GM23248 (cell line): ENCODE results near the gene REC8. TPM values are rescaled to one million over a fixed set of nuclear protein-coding genes. Genes with fewer than 3 reads are reported as not detected.

Experiments
- DNase-seq: peaks from one replicate; pipeline ENCODE4 v3.0.0-alpha.2; 2015
- H2AFZ ChIP-seq: fragments of 200-600 bp; sonication (generic); 2 replicates; pipeline ENCODE4 v1.6.1; 2016; ENCODE audit warnings: antibody characterized with exemption
- H3F3A ChIP-seq: fragments of 200-600 bp; sonication (generic); 2 replicates; pipeline ENCODE4 v1.6.1; 2016; ENCODE audit warnings: mild to moderate bottlenecking, antibody characterized with exemption, mixed run types; ENCODE audit not compliant: insufficient read depth
- H3K27ac ChIP-seq: fragments of 200-600 bp; sonication (generic); 2 replicates; pipeline ENCODE4 v1.5.1; 2016; ENCODE audit warnings: mild to moderate bottlenecking
- H3K27me3 ChIP-seq: fragments of 200-600 bp; sonication (generic); replicated peaks from 2 replicates; pipeline ENCODE4 v1.6.1; 2016; ENCODE audit warnings: mild to moderate bottlenecking; ENCODE audit not compliant: insufficient read depth
- H3K36me3 ChIP-seq: fragments of 200-600 bp; sonication (generic); 2 replicates; pipeline ENCODE4 v1.6.1; 2016; ENCODE audit warnings: low read depth, mild to moderate bottlenecking
- H3K4me1 ChIP-seq: fragments of 200-600 bp; sonication (generic); 2 replicates; pipeline ENCODE4 v1.6.1; 2016; ENCODE audit warnings: mild to moderate bottlenecking; ENCODE audit not compliant: insufficient read depth
- H3K4me2 ChIP-seq: fragments of 200-600 bp; sonication (generic); one replicate; pipeline ENCODE4 v1.6.1; 2016; ENCODE audit warnings: mild to moderate bottlenecking; ENCODE audit not compliant: unreplicated experiment
- H3K4me3 ChIP-seq: fragments of 200-600 bp; sonication (generic); 2 replicates; pipeline ENCODE4 v1.5.1; 2016; ENCODE audit warnings: mild to moderate bottlenecking
- H3K79me2 ChIP-seq: fragments of 200-600 bp; sonication (generic); 2 replicates; pipeline ENCODE4 v1.6.1; 2016; ENCODE audit warnings: mild to moderate bottlenecking; ENCODE audit not compliant: insufficient read depth
- H3K9ac ChIP-seq: fragments of 200-600 bp; sonication (generic); 2 replicates; pipeline ENCODE4 v1.6.1; 2016; ENCODE audit warnings: mild to moderate bottlenecking
- H3K9me2 ChIP-seq: fragments of 200-600 bp; sonication (generic); 2 replicates; pipeline ENCODE4 v1.6.1; 2016; ENCODE audit warnings: mixed run types, mild to moderate bottlenecking, moderate library complexity; ENCODE audit not compliant: insufficient read depth
- H3K9me3 ChIP-seq: fragments of 200-600 bp; sonication (generic); one replicate; pipeline ENCODE4 v1.6.1; 2017; ENCODE audit warnings: low read depth
- H4K20me1 ChIP-seq: fragments of 200-600 bp; sonication (generic); 2 replicates; pipeline ENCODE4 v1.6.0; 2016; ENCODE audit not compliant: insufficient read depth
- EZH2 ChIP-seq: fragments of 200-600 bp; sonication (generic); IDR thresholded peaks from 2 replicates; pipeline ENCODE4 v1.6.1; 2018; ENCODE audit warnings: antibody characterized with exemption, mild to moderate bottlenecking; ENCODE audit not compliant: insufficient read depth, poor library complexity, severe bottlenecking
- EZH2phosphoT487 ChIP-seq: fragments of 200-600 bp; sonication (generic); IDR thresholded peaks from 2 replicates; pipeline ENCODE4 v1.6.1; 2018; ENCODE audit warnings: antibody characterized with exemption, moderate library complexity, mild to moderate bottlenecking, low read depth; ENCODE audit not compliant: insufficient read depth
- WGBS, 2 experiments: methylation state at CpG; one replicate each; pipeline ENCODE4 v1.1.6; 2015 to 2017; ENCODE audit warnings: low lambda C conversion rate in 2 of 2, low coverage in 1 of 2; ENCODE audit errors: missing lambda C conversion rate in 2 of 2; 5-methylcytosine and 5-hydroxymethylcytosine counted together
- in situ Hi-C: fragments of 300-500 bp; cut with MboI; formaldehyde crosslinking; loops from 2 replicates; pipeline ENCODE4 v1.15.0; 2020
- polyA plus RNA-seq: library from polyadenylated mRNA; unstranded; fragments of >200 nt; fragmentation: Nextera tagmentation; extraction: Ambion mirVana; gene quantifications from 2 replicates; pipeline ENCODE4 v1.2.1, GENCODE V29; 2016
- total RNA-seq: library from RNA; depleted of rRNA; stranded (reverse); fragments of >200 nt; shearing (Covaris generic); gene quantifications from 2 replicates; pipeline ENCODE4 v1.2.3, GENCODE V29; 2014

The REC8 gene
- total and polyA plus RNA-seq, 2 experiments from 2014 or later: 1.4 to 2.4 TPM

DNA sequence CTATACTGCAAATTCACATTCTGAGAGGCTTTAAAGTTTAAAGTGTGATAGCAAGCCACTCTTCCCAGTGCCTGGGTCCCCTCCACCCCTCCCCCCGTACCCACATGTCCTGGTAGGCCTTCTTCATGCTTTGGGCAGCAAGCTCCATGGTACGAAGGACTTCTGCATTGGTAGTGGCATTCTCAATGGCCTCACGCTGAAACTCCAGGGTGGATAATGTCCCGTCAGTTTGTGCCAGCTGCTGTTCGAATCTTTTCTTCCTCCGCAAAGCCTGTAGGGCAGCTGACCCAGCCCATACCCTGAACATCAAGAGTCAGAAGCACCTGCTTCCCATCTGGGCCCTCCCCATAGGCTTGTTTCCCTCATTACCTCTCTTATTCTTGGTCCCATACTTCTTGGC is 39.4 kb downstream of the REC8 start:
- DNase-seq: no peak
- Histone ChIP-seq H3K9me3 (no peaks in the 10 kb centered on the region), H4K20me1 (no peaks in the 10 kb centered on the region), H3F3A (peaks cover 17% of the 10 kb centered on the region), H2AFZ (no peak overlapping the region), H3K79me2 (peaks cover 10% of the 10 kb centered on the region), H3K27ac (no peak overlapping the region), H3K9ac (no peak overlapping the region), H3K4me1 (peaks cover 9% of the 10 kb centered on the region), H3K27me3 (no peaks in the 10 kb centered on the region), H3K36me3 (peaks cover 8% of the 10 kb centered on the region; the same call in 1 of the 2 replicates), H3K4me2 (no peak overlapping the region), H3K9me2 (no peaks in the 10 kb centered on the region), H3K4me3 (no peak overlapping the region)
- TF ChIP-seq EZH2 (no peak), EZH2phosphoT487 (no peak)
- in situ Hi-C loops: no loop called here
- 92 to 94% methylated on average over 6 of the region's 6 CpGs for WGBS, 2 experiments

DNA sequence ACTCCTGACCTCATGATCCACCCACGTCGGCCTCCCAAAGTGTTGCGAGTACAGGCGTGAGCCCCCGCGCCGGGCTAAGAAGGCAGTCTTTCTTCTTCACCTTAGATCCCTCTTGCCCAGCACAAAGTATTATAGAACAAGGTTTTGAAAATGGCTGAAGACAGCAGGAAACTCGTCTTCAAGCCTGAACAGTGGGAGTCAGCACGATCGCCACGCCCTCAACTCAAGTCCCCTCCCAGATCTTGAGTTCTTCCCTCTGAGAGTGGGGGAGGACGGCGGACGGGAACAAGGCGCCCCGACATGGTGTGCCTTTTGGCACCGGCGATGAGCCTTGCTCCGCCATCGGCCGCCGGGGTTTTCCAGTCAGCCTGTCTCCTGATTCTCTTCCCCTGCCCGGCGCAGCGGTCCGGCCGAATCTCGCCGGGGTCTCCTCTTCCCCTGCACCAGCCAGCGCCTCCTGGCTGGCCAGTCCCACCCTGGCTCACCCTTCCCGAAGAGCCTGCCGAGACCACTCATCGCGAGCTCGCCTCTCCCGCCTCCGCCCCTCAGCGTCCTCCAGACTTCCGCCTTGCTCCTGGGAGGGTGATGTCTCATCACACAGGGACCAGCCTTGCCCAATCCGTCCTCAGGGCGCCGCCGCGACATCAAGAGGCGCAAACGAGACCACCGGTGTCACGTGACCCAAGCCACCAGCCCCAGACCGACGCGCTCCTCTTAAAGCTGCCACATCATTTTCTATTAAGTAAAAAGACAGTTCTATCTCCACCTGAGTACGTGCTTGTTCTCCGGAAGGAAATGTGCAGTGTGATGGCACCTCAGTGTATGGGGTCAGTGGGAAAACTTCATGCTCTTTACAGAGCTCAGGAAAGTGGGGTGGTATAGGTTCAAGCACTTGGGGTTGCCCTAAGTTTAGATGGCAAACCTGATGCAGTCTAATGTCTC is 41.3 kb downstream of the REC8 start, which contains the start of gene CHMP4A:
CHMP4A (minus strand) TSS at position 565 of the 942 bp plus-strand sequence; CDS start at position 516, 49 bp downstream.
- no peaks in the 10 kb centered on the region for H3K9me2 ChIP-seq
- H3K4me3 ChIP-seq: peak within 1 kb of the TSS; percentile 75
- H3K36me3 ChIP-seq: peaks cover 8% of the 10 kb centered on the region; the same call in 1 of the 2 replicates
- TF ChIP-seq EZH2: no peak
- TF ChIP-seq EZH2phosphoT487: no peak
- peaks cover 29% of the 10 kb centered on the region for H3F3A ChIP-seq
- H3K27ac ChIP-seq: peak within 1 kb of the TSS; percentile 99
- no peaks in the 10 kb centered on the region for H3K27me3 ChIP-seq
- H2AFZ ChIP-seq: peak within 1 kb of the TSS; percentile 90
- no peaks in the 10 kb centered on the region for H3K9me3 ChIP-seq
- H4K20me1 ChIP-seq: no peaks in the 10 kb centered on the region
- H3K4me2 ChIP-seq: peak within 1 kb of the TSS; percentile 86
- H3K79me2 ChIP-seq: peaks cover 15% of the 10 kb centered on the region
- 0 to 1% methylated on average over 46 to 52 of the region's 53 CpGs for WGBS, 2 experiments
- in situ Hi-C loops: no loop called here
- H3K4me1 ChIP-seq: peaks cover 9% of the 10 kb centered on the region
- H3K9ac ChIP-seq: peak within 1 kb of the TSS; percentile 98
- DNase-seq: peak; percentile 100

DNA sequence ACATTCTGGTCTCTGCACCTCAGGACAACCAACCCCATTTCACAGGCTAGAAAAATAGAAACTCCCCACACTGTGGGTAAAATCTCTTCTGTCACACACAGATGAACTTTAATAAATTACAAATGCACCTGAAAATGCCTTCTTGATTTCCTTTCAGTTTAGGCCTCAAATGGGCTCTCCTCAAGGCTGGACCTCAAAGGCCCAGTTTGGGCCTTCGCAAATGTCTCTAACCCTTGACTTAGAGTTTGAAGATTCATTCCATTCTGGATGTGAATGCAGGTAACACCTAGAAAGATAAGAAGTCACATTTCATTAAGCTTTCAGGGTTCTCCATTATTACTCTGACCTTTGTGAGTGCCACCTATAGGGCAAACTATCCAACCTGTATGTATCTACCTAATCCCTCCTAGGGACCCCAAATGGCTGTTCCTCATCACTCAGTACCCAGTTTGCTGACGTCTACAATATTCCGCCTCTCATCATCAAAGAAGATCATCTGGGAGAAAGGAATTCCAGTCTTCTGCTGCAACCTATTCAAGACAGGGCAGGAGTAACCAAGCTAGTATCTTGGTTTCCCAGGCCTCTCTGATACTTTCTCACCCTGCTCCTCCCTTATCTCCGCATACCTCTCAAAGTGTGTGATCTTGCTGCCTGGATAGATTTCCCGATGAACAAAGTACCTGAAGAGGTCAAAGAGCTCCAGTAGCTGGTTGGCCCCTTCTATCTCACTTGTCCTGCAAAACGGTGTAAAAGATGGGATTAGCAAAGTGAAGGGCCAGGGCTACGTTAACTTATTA is 42.2 kb downstream of the REC8 start:
- in situ Hi-C loops: no loop called here
- Histone ChIP-seq H2AFZ (peak overlapping the region; percentile 90), H3K27ac (peak overlapping the region; percentile 99), H3K4me2 (peak overlapping the region; percentile 86), H3K27me3 (no peaks in the 10 kb centered on the region), H3F3A (peaks cover 36% of the 10 kb centered on the region), H3K9me3 (no peaks in the 10 kb centered on the region), H3K4me3 (peak overlapping the region; percentile 75), H3K9ac (peak overlapping the region; percentile 98), H3K36me3 (peaks cover 8% of the 10 kb centered on the region; the same call in 1 of the 2 replicates), H4K20me1 (no peaks in the 10 kb centered on the region), H3K9me2 (no peaks in the 10 kb centered on the region), H3K4me1 (peaks cover 9% of the 10 kb centered on the region), H3K79me2 (peaks cover 20% of the 10 kb centered on the region)
- no peak for TF ChIP-seq EZH2
- no peak for TF ChIP-seq EZH2phosphoT487
- DNase-seq: no peak
- 84 to 87% methylated on average over 7 of the region's 7 CpGs for WGBS, 2 experiments
